ENCODE measurements around the gene SLC35F3. TPM values are rescaled to one million over a fixed set of nuclear protein-coding genes. Genes with fewer than 3 reads are reported as not detected.

SLC35F3 gene
- total and polyA plus RNA-seq, 9 of the 15 experiments (the other 6 are each of a cell fraction or from before 2014, with no cell fraction given), result 0.04 to 0.07 (median 0.04) TPM; not detected in 6

GRCh38 chr1:234134878-234135277 lies 230.4 kb downstream of the SLC35F3 start:
- no peaks in the 10 kb centered on the region for H3K4me1 ChIP-seq (replicated peaks in 1 of 2; ENCODE audit: control insufficient read depth in 2 of 2, insufficient read depth in 2 of 2, low read length in 2 of 2)
- no peaks in the 10 kb centered on the region for H3K9me3 ChIP-seq (replicated peaks; ENCODE audit: control insufficient read depth, insufficient read depth, low read depth, low read length)
- H3K79me2 ChIP-seq (ENCODE audit: control insufficient read depth, insufficient read depth, low read length), result no peaks in the 10 kb centered on the region
- H3K27me3 ChIP-seq (ENCODE audit: control insufficient read depth in 2 of 2, insufficient read depth in 2 of 2, low read length in 2 of 2), result no peaks in the 10 kb centered on the region; a peak in 1 of 5 replicates
- 0% methylated on average over 5 of the region's 5 CpGs for WGBS (ENCODE audit: insufficient coverage, low coverage, missing lambda C conversion rate)
- H3K4me3 ChIP-seq, result no peak overlapping the region
- DNase-seq (ENCODE audit: extremely low read depth in 1 of 4, low spot score in 3 of 4), result no peak
- intact Hi-C loops (cut with micrococcal nuclease) (no loop called here), in situ Hi-C loops (cut with MboI) (no loop called here)
- no peak for TF ChIP-seq TCF3 (CRISPR knock-in tag; IDR thresholded peaks at IDR 0.05)
- TF ChIP-seq ZNF280B (CRISPR knock-in tag; IDR thresholded peaks at IDR 0.05), result no peak
- TF ChIP-seq CLOCK (CRISPR knock-in tag; IDR thresholded peaks at IDR 0.05; ENCODE audit: borderline replicate concordance), result no peak
- TF ChIP-seq SMAD4 (CRISPR knock-in tag; conservative IDR thresholded peaks at IDR 0.05), result no peak
- no peak for TF ChIP-seq HINFP (tag; conservative IDR thresholded peaks at IDR 0.05; ENCODE audit: low read depth)
- no peak for TF ChIP-seq PHTF2 (CRISPR knock-in tag; IDR thresholded peaks at IDR 0.05)
- TF ChIP-seq HDAC3 (IDR thresholded peaks at IDR 0.05; ENCODE audit: borderline replicate concordance, partially characterized antibody), result no peak
- no peak for TF ChIP-seq ZNF644 (tag; IDR thresholded peaks at IDR 0.05; ENCODE audit: low read depth)
- TF ChIP-seq ZNF639 (CRISPR knock-in tag; conservative IDR thresholded peaks at IDR 0.05 in 1 of 2, IDR thresholded peaks at IDR 0.05 in 1 of 2), result no peak
- no peak for TF ChIP-seq ZNF75A (CRISPR knock-in tag; IDR thresholded peaks at IDR 0.05)
- ChIA-PET CTCF (ENCODE audit: low intra/inter-chr PET ratio) (no interaction called here), POLR2A (no interaction called here)
- no TSS peak for BruUV-seq (replicated peaks)
- no peaks in the 10 kb centered on the region for H4K20me1 ChIP-seq (replicated peaks; ENCODE audit: control insufficient read depth, insufficient read depth, low read length)
- no peak overlapping the region for H3K9ac ChIP-seq (ENCODE audit: insufficient read depth in 1 of 2, low read depth in 2 of 2, low read length in 2 of 2)
- FAIRE-seq, result no peak
- no peak overlapping the region for H3K27ac ChIP-seq (ENCODE audit: extremely low read depth, low read depth, low read length)
- ATAC-seq, result no peak
- H3K4me2 ChIP-seq (ENCODE audit: insufficient read depth, low read length), result no peak overlapping the region
- no peak overlapping the region for H2AFZ ChIP-seq (ENCODE audit: low read depth, low read length)
- no peaks in the 10 kb centered on the region for H3K36me3 ChIP-seq (ENCODE audit: control insufficient read depth, insufficient read depth, low read length)
- H3K9me1 ChIP-seq (ENCODE audit: control insufficient read depth, insufficient read depth, low read length), result no peaks in the 10 kb centered on the region

All from K562 (cell line).